CD4-positive, alpha-beta T cell (primary cell): ENCODE results near the gene NDC1. TPM values are rescaled to one million over a fixed set of nuclear protein-coding genes. Genes with fewer than 3 reads are reported as not detected.

Experiments
- ATAC-seq: fragments of 200-7000 bp; cut with Tn5 transposase; one replicate; pipeline ENCODE4 v1.10.0; 2022; ENCODE audit warnings: mild to moderate bottlenecking; ENCODE audit not compliant: poor library complexity
- CTCF ChIA-PET: fragments of 350-600 bp; sonication (Branson Sonifier 250); formaldehyde crosslinking; loops from one replicate; lab custom pipeline; 2021; ENCODE audit warnings: antibody characterized with exemption, inconsistent platforms; lab: Charles Lee
- POLR2A ChIA-PET: fragments of 350-600 bp; sonication (Branson Sonifier 250); formaldehyde crosslinking; loops from one replicate; lab custom pipeline; 2021; ENCODE audit warnings: antibody characterized with exemption, inconsistent platforms; lab: Charles Lee
- DNase-seq, 14 experiments: peaks; one replicate each; pipeline ENCODE4 v3.0.0-alpha.2; 2013 to 2020; ENCODE audit warnings: mixed read lengths in 2 of 14
- H3K27ac ChIP-seq, 2 donors: one replicate each; pipeline versions ENCODE4 v1.5.1 to v1.7.0; 2013; ENCODE audit warnings: low read length in 2 of 2, low read depth in 1 of 2, mild to moderate bottlenecking in 1 of 2
- H3K27me3 ChIP-seq, 2 experiments: 1 replicate in 1 of 2; 2 replicates in 1 of 2; pipeline versions ENCODE4 v1.6.1 to v1.7.0; 2013; ENCODE audit warnings: low read length in 2 of 2, control low read depth in 1 of 2, mild to moderate bottlenecking in 1 of 2, moderate library complexity in 1 of 2; ENCODE audit not compliant: insufficient read depth in 2 of 2, control insufficient read depth in 1 of 2
- H3K36me3 ChIP-seq: one replicate; pipeline ENCODE4 v1.6.1; 2013; ENCODE audit warnings: low read length, control low read depth; ENCODE audit not compliant: insufficient read depth
- H3K4me1 ChIP-seq: one replicate; pipeline ENCODE4 v1.6.1; 2013; ENCODE audit warnings: low read length, control low read depth; ENCODE audit not compliant: insufficient read depth
- H3K4me3 ChIP-seq: one replicate; pipeline ENCODE4 v1.5.1; 2013; ENCODE audit warnings: mild to moderate bottlenecking, low read length, moderate library complexity
- H3K9me3 ChIP-seq, 2 experiments: 1 replicate in 1 of 2; 2 replicates in 1 of 2; pipeline versions ENCODE4 v1.6.1 to v1.7.0; 2013; ENCODE audit warnings: low read length in 2 of 2, mild to moderate bottlenecking in 2 of 2, control low read depth in 1 of 2, moderate library complexity in 1 of 2; ENCODE audit not compliant: control insufficient read depth in 1 of 2, insufficient read depth in 1 of 2
- H3K27ac Mint-ChIP-seq: one replicate; pipeline ENCODE4 v1.8.0; 2020; ENCODE audit warnings: mixed read lengths
- H3K27me3 Mint-ChIP-seq: one replicate; pipeline ENCODE4 v1.8.0; 2021; ENCODE audit warnings: mixed read lengths
- H3K36me3 Mint-ChIP-seq: one replicate; pipeline ENCODE4 v1.8.0; 2021; ENCODE audit warnings: low read depth, mixed read lengths
- H3K4me1 Mint-ChIP-seq: one replicate; pipeline ENCODE4 v1.8.0; 2021; ENCODE audit warnings: low read depth, mixed read lengths
- H3K4me3 Mint-ChIP-seq: one replicate; pipeline ENCODE4 v1.8.0; 2020; ENCODE audit warnings: mild to moderate bottlenecking, mixed read lengths
- H3K9me3 Mint-ChIP-seq: one replicate; pipeline ENCODE4 v1.8.0; 2020; ENCODE audit warnings: mixed read lengths
- intact Hi-C, 2 experiments: fragments of 100-400 bp; cut with DNase I in 1 of 2; cut with micrococcal nuclease in 1 of 2; formaldehyde crosslinking; loops; one replicate each; pipeline versions ENCODE4 v1.15.1 to v1.9.0; 2023 to 2025; cut with DNase I, micrococcal nuclease
- total RNA-seq, 174 experiments: library from RNA in 2 of 174; stranded (reverse) in 2 of 174; gene quantifications; one replicate each; pipeline ENCODE4 v1.2.3 and lab custom pipeline; 2021 to 2026
- TF ChIP-seq, protein P1 (sequence below): fragments of 200-600 bp; IDR thresholded peaks from one replicate; pipeline ENCODE4 v1.8.0; 2022; ENCODE audit warnings: antibody characterized with exemption, mild to moderate bottlenecking

Gene NDC1
- total RNA-seq, 2 experiments from 2014 or later: 5.4 to 8.1 TPM

DNA sequence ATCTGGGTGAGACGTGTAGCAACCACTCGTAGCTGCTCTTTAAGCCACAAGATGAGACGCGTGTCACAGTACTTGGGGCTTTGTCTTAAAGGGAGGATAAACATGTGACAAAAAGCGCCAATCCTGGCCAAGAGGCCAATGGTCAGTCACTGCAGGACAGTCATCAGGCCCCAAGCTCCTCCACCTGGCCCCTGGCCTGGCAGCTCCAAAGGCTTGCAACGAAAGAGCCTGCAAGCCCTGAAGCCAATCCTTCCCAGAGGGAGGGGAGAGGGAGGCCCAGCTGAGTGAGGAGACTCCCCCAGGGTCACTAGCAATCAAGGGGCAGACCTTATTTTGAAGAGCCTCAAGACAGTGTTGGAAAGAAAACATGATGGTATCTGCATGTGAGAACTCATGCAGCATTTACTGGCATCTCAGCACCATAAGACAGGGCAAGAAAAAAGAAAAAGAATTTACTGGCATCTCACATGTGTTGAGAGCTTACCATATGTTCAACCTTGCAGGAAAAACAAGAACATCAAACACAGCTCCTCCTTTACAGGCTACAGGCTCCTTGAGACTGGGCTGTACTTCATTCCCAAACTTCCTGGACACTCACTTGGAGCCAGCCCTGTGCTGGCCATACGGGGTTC, 110.5 kb downstream of the NDC1 start:
- TF ChIP-seq, protein P1, sequence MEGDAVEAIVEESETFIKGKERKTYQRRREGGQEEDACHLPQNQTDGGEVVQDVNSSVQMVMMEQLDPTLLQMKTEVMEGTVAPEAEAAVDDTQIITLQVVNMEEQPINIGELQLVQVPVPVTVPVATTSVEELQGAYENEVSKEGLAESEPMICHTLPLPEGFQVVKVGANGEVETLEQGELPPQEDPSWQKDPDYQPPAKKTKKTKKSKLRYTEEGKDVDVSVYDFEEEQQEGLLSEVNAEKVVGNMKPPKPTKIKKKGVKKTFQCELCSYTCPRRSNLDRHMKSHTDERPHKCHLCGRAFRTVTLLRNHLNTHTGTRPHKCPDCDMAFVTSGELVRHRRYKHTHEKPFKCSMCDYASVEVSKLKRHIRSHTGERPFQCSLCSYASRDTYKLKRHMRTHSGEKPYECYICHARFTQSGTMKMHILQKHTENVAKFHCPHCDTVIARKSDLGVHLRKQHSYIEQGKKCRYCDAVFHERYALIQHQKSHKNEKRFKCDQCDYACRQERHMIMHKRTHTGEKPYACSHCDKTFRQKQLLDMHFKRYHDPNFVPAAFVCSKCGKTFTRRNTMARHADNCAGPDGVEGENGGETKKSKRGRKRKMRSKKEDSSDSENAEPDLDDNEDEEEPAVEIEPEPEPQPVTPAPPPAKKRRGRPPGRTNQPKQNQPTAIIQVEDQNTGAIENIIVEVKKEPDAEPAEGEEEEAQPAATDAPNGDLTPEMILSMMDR: no peak
- ChIA-PET CTCF (no interaction called here), POLR2A (no interaction called here)
- Mint-ChIP-seq H3K4me3 (no peak overlapping the region), H3K4me1 (no peaks in the 10 kb centered on the region), H3K27me3 (no peaks in the 10 kb centered on the region), H3K9me3 (no peaks in the 10 kb centered on the region), H3K36me3 (no peaks in the 10 kb centered on the region), H3K27ac (no peak overlapping the region)
- Histone ChIP-seq H3K27ac (no peak overlapping the region), H3K9me3 (no peaks in the 10 kb centered on the region), H3K27me3 (no peaks in the 10 kb centered on the region), H3K36me3 (no peaks in the 10 kb centered on the region), H3K4me3 (no peak overlapping the region), H3K4me1 (no peaks in the 10 kb centered on the region)
- intact Hi-C loops: no loop called here
- ATAC-seq (no peak), DNase-seq (no peak)

DNA sequence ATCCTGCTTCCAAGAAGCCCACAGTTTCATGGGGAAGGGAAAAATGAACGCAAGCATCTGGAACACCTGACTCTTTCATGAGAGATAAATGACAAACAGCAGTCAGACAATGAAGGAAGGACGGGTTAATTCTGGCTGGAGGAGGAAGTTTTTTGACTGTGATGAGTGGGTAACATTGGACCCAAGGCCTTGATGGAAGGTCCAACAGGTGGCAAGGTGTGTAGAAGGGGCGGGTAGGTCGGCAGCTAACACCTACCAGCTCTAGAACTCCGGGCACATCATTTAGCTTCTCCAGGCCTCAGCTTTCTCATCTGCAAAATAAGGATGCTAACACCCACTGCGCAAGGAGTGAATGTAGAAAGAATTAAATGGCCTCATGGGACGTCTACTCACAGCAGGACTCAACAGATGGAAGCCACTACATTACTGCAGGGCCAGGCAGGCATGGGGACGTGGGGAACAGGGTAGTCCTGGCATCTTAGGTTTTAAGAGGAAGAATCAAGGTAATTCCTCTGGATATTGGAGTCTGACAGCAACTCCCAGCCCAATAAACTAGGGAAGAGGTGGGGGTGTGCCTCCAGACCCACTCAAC, 112.0 kb downstream of the NDC1 start:
- POLR2A ChIA-PET: no interaction called here
- TF ChIP-seq, protein P1: no peak
- CTCF ChIA-PET: no interaction called here
- Histone ChIP-seq H3K4me1 (no peaks in the 10 kb centered on the region), H3K27ac (no peak overlapping the region), H3K27me3 (no peaks in the 10 kb centered on the region), H3K36me3 (no peaks in the 10 kb centered on the region), H3K4me3 (no peak overlapping the region), H3K9me3 (no peaks in the 10 kb centered on the region)
- H3K9me3 Mint-ChIP-seq: no peaks in the 10 kb centered on the region
- no peak for ATAC-seq
- no peak overlapping the region for H3K27ac Mint-ChIP-seq
- no peak for DNase-seq
- intact Hi-C loops: no loop called here
- H3K4me1 Mint-ChIP-seq: no peaks in the 10 kb centered on the region
- no peaks in the 10 kb centered on the region for H3K36me3 Mint-ChIP-seq
- H3K4me3 Mint-ChIP-seq: no peak overlapping the region
- H3K27me3 Mint-ChIP-seq: no peaks in the 10 kb centered on the region

DNA sequence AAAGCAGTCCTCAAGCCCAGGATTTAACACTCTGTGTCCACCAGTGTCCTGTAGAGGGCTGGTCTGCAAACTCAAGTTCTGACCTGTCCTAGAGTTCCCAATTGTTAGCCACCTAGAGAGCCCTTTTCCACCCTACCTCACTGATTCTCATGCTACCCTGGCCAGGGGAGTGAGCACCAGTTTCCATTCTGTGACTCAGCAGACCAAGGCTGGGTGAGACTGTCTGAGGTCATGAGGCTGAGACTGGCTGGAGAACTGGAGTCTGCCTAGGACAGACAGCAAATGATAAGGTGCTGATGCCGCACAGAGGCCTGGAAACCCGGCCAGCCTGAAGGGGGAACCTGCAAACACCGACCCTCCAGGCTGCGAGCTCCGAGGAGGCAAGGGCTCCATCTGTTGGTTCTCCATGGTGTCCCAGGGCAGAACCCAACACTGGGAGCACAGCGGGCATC, 112.8 kb downstream of the NDC1 start:
- Mint-ChIP-seq H3K9me3 (no peaks in the 10 kb centered on the region), H3K4me3 (no peak overlapping the region), H3K4me1 (no peaks in the 10 kb centered on the region), H3K27ac (no peak overlapping the region), H3K36me3 (no peaks in the 10 kb centered on the region), H3K27me3 (no peaks in the 10 kb centered on the region)
- ChIA-PET CTCF (interaction anchor here (0.6 kb wide), 1 partner anchor 86 kb away, joined by 3 read pairs; no protein-coding TSS in a partner anchor), POLR2A (no interaction called here)
- no peak overlapping the region for H3K4me3 ChIP-seq
- no peaks in the 10 kb centered on the region for H3K4me1 ChIP-seq
- TF ChIP-seq, protein P1: no peak
- H3K36me3 ChIP-seq: no peaks in the 10 kb centered on the region
- DNase-seq: no peak
- intact Hi-C loops: no loop called here
- no peaks in the 10 kb centered on the region for H3K9me3 ChIP-seq
- no peaks in the 10 kb centered on the region for H3K27me3 ChIP-seq
- H3K27ac ChIP-seq: no peak overlapping the region
- ATAC-seq: no peak
